Adipose tissue (tissue), 3 donors: ENCODE results near the gene MED15. TPM values are rescaled to one million over a fixed set of nuclear protein-coding genes. Genes with fewer than 3 reads are reported as not detected.
"Not testable (repeated sequence)": the region's sequence is repeated elsewhere in the genome, so short reads cannot be mapped to it uniquely, and the experiment has no call there.

Experiments
- H3K27ac ChIP-seq: one replicate; pipeline ENCODE4 v1.5.1; 2013; ENCODE audit warnings: low read depth, low read length
- WGBS, 3 donors: extraction: QIAGEN DNeasy Blood & Tissue Kit; methylation state at CpG; one replicate each; pipeline ENCODE4 v1.1.7; 2013; 5-methylcytosine and 5-hydroxymethylcytosine counted together
- polyA plus RNA-seq, 3 donors: library from polyadenylated mRNA; stranded (reverse); fragments of 200-250 nt; gene quantifications; one replicate each; pipeline ENCODE4 v1.2.3, GENCODE V29; 2013
- donor health status: healthy with polysubstance abuse.
- donor health status: Bipolar disorder and iron deficiency.
- donor health status: healthy.

The MED15 gene, protein sequence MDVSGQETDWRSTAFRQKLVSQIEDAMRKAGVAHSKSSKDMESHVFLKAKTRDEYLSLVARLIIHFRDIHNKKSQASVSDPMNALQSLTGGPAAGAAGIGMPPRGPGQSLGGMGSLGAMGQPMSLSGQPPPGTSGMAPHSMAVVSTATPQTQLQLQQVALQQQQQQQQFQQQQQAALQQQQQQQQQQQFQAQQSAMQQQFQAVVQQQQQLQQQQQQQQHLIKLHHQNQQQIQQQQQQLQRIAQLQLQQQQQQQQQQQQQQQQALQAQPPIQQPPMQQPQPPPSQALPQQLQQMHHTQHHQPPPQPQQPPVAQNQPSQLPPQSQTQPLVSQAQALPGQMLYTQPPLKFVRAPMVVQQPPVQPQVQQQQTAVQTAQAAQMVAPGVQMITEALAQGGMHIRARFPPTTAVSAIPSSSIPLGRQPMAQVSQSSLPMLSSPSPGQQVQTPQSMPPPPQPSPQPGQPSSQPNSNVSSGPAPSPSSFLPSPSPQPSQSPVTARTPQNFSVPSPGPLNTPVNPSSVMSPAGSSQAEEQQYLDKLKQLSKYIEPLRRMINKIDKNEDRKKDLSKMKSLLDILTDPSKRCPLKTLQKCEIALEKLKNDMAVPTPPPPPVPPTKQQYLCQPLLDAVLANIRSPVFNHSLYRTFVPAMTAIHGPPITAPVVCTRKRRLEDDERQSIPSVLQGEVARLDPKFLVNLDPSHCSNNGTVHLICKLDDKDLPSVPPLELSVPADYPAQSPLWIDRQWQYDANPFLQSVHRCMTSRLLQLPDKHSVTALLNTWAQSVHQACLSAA
- 10 to 100 TPM; 22.7 to 44.2 (median 42.4) TPM for polyA plus RNA-seq

DNA sequence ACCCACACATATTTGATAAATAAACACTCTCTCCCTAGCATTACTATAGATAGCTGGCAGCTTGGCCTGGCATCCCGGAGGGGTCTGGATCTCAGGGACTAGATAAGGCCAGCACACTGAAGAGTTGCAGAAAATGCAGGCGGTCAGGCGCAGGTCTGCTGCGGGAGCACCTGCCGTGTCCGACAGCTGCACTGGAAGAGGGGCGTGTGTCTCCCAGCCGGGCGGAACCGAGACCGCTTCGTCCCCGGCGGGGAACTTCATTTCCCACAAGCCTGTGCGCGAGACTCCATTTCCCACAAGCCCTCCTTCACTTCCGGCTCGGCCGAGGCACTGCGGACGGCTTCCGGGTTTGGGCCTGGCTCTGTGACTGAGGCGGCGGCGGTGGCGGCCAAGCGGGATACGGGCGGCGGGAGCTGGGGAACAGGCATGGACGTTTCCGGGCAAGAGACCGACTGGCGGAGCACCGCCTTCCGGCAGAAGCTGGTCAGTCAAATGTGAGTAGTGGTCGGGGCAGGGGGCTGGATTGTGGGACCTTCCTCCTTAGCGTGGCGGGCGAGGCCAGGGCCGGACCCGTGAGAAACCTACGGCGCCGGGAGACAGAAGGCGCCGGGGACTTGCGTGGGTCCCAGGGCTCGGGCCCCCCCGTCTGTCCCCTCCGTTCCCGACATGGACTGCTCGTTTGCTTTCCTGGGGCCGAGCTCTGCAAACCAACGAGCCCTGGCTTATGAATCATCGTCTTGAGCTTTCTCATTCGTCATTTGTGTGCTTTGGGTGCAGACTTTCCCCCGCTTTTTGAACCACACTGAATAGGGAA is at the start of gene MED15:
MED15 (plus strand) TSS at position 358 of the 814 bp plus-strand sequence; CDS start at position 427, 69 bp downstream.
- WGBS, 3 donors: 0 to 1% (median 1%) methylated on average over 57 to 58 of the region's 58 CpGs
- peak within 1 kb of the TSS; percentile 60 for H3K27ac ChIP-seq

DNA sequence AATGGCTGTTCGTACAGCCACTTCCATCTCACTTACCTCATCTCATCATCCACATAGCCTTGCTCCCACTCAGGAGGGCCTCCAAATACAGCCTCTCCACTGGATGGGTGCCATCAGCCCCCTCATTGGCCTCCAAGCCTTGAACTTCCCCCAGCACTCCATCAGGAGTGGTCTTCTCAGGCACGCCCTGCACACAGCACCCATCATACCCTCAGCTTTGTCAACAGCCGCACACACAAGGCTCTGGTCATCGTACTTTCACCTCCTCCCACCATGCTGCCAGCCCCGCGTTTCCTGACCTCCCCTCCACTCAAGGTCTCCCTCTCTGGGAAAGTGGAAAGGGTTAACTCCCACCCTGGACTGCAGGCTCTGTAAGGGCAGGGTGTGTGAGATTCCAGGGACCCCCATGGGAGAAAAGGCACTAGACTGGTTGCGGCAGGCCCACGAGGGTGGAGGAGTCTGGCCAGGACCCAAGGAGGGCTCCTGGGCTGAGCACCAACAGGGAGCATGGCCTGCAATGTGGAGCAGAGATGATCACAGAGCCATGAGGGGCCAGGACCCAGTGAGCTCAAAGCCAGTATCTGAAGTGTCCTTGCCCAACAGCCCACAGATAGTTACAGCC is 48.8 kb upstream of the MED15 start:
- WGBS, 3 donors: 76 to 87% (median 78%) methylated on average over 8 of the region's 8 CpGs
- no peak overlapping the region for H3K27ac ChIP-seq

DNA sequence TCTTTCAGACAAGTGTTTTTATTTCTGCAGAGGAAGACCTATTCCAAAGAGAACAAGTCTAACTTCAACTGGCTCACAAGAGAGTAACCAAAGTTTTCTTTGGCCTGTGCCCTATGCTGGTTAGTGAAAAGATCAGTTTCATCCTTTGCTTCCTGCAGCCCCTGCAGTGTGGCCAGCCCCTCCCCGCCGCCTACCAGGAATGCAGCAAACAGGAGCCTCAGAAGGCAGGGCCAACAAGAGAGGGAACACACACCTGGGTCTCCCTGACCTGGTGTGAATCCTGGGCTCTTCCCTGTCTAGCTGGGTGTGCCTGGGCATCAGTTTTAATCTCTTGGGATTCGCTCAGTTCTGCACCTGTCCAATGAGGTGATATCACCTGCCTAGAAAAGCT is 48.3 kb upstream of the MED15 start:
- WGBS, 3 donors: 94 to 95% (median 94%) methylated on average over 3 of the region's 3 CpGs
- no peak overlapping the region for H3K27ac ChIP-seq

DNA sequence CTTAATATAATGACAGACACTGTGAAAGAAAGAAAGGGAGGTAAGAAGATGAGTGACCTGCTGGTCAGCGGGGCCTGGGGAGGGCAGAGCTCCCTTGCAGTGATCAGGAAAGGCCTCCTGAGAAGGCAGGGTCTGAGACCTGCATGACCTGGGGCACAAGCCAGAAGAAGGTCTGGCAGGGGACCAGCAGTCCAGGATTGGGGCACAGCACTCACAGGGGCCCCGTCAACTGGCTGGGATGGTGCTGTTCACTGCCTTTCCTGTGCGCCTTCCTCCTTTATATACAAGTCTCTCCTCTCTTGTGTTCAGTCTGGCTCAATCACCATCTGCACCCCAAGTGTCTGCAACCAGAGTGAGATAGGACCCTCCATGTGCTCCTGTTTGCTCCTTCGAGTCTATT is 47.5 kb upstream of the MED15 start:
- WGBS, 3 donors: 91 to 95% (median 95%) methylated on average over 4 of the region's 4 CpGs
- no peak overlapping the region for H3K27ac ChIP-seq

DNA sequence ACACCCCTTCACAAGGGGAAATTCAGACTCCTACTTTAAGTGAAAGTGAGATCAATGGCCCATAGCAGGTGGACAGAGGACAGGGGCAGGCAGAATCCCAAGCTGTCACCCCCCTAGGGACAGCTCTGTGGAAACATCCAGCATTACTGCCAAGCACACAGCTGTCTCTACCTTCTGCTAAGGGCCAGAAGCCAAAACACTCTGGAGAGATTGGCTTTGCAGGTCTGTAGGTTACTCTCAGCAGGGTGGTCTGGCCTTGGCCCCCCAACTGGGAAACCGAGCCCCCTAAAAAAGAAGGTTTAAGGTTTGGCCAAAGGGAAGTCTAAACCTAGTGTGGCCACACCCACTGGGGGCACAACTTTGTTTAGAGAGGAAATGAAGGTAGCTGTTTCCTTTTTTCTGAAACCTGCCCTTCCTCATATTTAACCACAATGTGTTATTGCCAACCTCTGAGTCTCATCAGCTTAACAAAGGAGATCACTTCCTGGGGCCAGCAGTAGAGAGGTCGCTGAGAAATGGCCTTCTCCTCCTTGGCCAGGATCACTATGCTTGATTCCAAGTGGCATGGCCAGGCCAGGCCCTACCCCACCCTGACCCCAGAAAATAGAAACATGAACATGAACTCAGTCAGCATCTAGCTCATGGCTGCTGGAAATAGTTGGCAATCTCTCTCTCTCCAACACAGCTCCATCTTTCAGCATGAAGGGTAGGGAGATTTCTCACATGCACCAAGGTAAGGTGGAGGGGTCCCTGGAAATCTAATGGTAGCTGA is 43.9 kb upstream of the MED15 start:
- WGBS, 3 donors: 37 to 52% (median 43%) methylated on average over 2 of the region's 2 CpGs

DNA sequence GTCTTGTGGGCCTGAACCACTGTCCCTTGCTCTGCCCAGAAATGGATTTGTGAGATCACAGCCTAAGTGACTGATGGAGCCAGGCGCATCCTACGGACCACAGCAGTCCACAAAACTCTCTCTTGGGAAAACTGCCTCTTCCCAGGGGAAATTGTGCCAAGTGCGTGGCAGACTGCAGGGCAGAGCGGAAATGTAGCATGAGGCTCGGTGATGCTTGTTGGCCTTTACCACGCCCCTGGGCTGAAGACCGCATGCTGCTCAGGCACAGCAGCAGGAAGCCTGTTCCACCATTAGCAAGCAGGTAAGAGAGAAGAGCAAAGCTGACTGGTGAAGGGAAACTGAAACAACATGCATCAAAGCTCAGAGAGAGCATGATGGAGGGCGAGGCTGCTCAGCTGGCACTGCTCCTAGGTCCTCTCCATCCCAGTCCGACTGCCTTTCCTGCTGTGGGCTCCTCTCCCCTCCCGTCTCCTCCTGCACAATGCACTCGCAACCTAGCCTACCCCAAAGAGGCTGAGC is 43.3 kb upstream of the MED15 start:
- H3K27ac ChIP-seq: no peak overlapping the region

More for the DNA sequence above, 43.9 kb upstream of the MED15 start:
- H3K27ac ChIP-seq: no peak overlapping the region

DNA sequence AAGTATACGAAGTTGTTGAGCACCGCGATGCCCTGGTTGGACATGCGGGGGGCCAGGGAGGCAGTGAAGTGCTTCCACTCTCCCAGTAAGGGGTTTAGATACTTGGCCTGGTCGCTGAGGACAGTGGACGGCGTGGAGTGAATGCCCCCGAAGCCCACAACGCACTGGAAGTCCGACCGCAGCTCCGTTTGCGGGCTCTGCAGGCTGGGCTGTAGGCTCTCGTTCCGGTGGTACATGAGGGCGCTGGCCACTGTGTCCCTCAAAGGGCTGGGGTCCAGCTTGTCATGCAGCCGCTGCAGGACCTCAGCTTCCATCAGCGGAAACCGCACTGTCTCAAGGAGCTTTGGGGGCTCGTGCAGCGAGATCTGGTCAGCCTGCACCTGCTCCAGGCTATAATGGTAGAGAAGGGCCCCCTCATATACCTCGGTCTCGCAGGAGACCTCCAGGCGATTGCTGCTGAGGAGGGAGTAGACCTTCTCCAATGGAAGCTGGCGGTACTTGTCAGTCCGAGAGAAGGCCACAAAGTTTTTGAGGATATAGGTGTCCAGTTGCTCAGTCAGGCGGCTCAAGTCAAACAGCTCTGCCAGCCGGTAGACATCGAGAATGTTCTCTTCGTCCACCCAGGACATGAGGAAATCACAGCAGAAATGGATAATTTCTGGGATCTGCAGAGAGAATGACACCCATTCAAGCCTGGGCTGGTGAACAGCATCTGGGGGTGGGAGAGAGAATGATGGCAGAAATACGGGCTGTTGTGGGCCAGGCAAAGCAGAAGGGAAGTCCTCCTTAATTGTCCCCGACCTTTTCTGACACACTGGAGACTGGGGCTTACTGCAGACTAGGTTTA is 42.3 kb upstream of the MED15 start:
- WGBS, 3 donors: 95 to 96% (median 96%) methylated on average over 32 of the region's 32 CpGs
- no peak overlapping the region for H3K27ac ChIP-seq

More for the DNA sequence above, 43.3 kb upstream of the MED15 start:
- WGBS, 3 donors: 80 to 90% (median 88%) methylated on average over 11 of the region's 11 CpGs

DNA sequence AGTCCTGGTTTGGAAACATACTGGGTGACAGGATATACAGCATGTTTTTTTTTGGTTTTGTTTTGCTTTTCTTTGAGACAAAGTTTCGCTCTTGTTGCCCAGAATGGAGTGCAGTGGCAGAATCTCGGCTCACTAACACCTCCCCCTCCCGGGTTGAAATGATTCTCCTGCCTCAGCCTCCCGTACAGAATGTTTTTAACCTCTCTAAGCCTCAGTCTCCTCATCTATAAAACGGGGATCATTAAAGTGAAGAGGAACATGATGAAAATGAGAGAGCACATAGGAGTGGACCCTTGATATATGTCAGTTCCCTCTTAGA is 41.7 kb upstream of the MED15 start:
- H3K27ac ChIP-seq: no peak overlapping the region
- WGBS, 3 donors: 87 to 95% (median 90%) methylated on average over 5 of the region's 5 CpGs

DNA sequence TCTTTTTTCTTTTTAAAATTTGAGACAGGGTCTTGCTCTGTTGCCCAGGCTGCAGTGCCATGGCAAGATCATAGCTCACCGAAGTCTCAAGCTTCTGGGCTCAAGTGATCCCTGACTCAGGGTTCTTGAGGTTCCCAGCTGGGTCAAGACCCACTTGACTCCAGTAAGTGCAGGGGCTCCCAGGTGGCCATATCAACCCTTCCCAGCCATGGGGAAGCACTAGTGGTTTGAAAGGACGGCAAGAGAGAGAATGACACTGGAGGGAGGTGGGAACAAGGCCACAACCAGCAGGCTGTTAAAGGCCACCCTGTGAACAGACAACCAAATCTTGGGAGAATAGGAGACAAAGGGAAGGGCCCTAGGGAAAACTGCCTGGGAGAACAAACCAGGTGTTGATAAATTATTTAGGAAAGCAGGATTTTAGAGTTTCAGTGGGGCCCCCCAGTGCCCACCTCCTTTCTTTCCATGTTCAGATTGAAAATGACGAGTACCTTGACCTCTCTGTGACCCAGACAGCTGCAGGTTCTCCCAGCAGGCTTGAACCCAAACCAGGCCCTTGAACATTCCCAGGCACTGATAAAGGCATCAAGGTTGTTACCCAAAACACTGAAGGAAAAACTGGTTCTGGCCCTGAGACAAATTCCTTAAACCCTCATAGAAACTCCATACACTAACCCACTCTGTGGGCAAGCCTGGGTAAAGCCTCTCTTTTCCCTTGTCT is 40.6 kb upstream of the MED15 start:
- WGBS, 3 donors: 45 to 88% (median 83%) methylated on average over 3 of the region's 3 CpGs
- no peak overlapping the region for H3K27ac ChIP-seq

DNA sequence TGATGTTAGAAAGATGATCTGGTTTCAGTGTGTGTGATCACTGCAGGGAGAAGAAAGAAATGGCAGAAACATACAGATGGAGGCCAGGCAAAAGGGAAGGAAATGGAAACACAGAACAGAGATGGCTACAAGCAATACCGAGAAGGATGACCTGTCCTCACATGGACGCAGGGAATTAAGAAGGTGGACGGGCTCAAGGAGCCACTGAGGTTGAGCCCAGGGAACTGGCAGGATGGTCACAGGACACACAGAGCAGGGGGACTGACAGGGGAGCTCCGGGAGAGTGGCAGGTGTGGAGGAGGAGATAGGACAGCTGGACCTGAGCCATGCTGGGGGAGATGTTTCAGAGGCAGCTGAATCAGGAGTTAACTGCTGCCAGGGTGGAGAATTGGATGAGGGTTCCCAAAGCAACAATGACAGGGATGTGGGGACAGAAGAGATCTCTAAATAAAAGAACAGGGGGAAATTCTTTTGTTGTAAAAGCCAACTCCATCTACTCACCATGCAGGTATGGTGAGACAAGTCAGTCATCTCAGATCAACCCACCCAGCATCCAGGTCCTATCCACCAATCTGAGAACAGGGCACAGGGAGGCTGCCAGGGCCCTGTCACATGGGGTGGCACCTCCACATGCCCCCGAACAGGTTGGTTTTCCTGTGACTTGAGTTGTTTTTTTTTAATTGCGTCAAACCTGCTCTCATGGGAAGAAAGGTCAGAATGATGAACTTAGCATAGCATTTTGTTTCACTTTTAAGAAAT is 38.1 kb upstream of the MED15 start:
- H3K27ac ChIP-seq: no peak overlapping the region
- WGBS, 3 donors: 76 to 85% (median 79%) methylated on average over 6 of the region's 6 CpGs

DNA sequence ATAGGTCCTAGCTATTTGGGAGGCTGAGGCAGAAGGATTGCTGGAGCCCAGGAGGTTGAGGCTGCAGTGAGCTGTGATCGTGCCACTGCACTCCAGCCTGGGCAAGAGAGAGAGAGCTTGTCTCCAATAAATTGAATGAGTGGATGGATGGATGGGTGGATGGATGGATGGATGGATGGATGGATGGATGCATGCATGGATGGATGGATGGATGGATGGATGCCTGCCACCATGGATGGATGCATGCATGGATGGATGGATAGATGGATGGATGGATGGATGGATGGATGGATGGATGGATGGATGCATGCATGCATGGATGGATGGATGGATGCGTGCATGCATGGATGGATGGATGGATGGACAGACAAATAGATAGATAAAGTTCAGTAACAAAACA is 36.9 kb upstream of the MED15 start:
- H3K27ac ChIP-seq: not testable (repeated sequence)
- WGBS, 3 donors: 97 to 100% (median 98%) methylated on average over 2 of the region's 2 CpGs

DNA sequence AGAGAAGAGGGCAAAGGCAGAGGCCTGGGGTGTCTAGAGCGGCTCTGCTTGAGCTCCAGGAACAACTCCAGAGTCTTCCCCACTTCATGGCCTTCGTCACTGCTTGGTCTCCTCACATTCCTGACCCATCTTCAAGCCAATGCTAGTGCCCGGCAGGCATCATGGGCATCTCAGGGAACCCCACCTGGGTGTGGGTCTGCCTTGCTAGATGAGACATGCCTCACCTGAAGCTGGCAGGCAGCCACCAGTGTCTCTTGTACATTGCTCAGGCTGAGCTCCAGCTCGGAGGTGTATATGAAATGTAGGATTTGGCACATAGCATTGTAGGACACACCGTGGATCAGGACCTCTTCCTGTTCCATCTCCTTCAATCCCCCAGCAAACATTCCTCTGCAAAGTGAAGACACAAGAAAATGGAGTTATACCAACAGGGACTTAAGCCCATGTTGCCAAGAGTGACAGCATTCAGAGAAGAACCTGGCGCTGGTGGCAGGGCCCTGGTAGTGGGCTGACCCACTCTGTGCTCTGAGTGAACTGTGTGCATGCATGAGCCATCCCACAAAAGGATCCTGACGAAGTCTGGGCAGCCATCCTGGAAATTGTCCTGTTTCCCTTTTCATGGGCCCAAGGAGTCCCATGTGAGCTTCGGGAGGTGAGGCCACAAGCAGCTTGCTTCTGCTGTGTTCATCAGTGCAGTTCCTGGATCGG is 36.1 kb upstream of the MED15 start:
- H3K27ac ChIP-seq: no peak overlapping the region
- 93 to 95% (median 93%) methylated on average over 9 of the region's 9 CpGs for WGBS, 3 donors

DNA sequence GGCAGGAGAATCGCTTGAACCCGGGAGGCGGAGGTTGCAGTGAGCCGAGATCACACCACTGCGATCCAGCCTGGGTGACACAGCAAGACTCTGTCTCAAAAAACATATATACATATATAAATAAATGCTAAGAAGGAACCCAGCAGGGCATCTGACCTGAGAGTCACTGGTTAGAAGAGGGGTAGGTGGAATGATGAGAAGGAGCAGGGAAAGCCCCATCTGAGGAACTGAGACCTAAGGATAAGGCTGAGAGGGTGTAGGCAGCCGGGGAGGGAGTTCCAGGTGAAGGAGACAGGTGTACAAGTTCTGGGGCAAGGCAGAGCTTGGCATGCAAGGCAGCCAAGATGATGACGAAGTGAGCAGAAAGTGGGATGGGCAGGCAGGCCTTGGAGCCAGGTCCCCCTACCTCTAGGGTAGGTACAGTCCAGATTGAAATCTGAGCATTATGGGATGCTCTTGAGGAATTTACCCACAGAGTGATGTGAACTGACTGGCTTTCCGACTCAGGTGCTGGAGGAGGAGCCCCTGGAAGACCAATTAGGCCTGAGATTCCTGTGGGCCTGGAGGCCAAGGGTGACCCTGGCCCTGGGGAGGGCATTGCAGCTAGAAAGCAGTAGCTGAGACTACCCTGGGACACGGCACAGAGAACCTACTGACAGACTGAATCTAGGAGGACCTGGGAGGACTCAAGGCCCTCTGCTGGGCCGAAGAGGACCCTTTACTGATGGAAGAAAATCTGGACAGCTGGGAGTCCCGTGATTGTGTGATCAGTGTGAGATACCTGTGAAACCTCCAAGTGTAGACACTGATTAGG is 34.6 kb upstream of the MED15 start:
- 80 to 93% (median 90%) methylated on average over 11 of the region's 11 CpGs for WGBS, 3 donors
- no peak overlapping the region for H3K27ac ChIP-seq

DNA sequence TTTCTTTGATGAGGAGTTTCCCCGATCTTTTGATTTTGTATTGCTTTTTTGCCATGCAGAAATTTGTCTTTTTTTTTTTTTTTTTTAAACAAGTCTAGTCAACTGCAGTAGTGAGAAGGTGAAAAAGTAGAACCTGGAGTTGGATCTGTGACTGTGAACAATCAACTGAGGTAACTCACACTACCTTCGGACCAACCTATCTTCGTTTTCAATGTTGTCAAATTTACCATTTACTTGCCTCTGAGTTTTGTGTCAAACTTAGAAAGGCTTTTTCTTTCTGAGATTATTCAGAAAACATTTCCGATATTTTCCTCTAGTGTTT is 32.3 kb upstream of the MED15 start:
- H3K27ac ChIP-seq: no peak overlapping the region
- WGBS, 3 donors: 92 to 95% (median 92%) methylated on average over 4 of the region's 4 CpGs
